ENCODE data around the gene SMTNL2.

Gene SMTNL2

GRCh38 chr17:4562015-4562969, 22.0 kb upstream of the SMTNL2 start:
- 0 out of 2 replicates have a peak, but pooled peaks cover 3% of the 10 kb centered on the region for H3F3A ChIP-seq (ENCODE audit: control insufficient read depth, insufficient read depth)
- no peak overlapping the region for H3K4me3 ChIP-seq (ENCODE audit: low read length)
- no peak overlapping the region for H3K27ac ChIP-seq (ENCODE audit: low read depth, low read length)
- H3K4me2 ChIP-seq (ENCODE audit: low read length), result no peak overlapping the region
- H3K4me1 ChIP-seq (ENCODE audit: control insufficient read depth, low read length), result peaks cover 15% of the 10 kb centered on the region
- H3K36me3 ChIP-seq (ENCODE audit: control insufficient read depth, low read length), result no peaks in the 10 kb centered on the region
- no peak for TF ChIP-seq CTCF (IDR thresholded peaks at IDR 0.05; ENCODE audit: low read depth, low read length, poor library complexity, severe bottlenecking)
- no peak for TF ChIP-seq EZH2phosphoT487 (IDR thresholded peaks at IDR 0.05; ENCODE audit: borderline replicate concordance, low read length)
- H3K9me3 ChIP-seq (ENCODE audit: control insufficient read depth, insufficient read depth, low read length), result no peaks in the 10 kb centered on the region
- H3K9me2 ChIP-seq (replicated peaks; ENCODE audit: control insufficient read depth, low read length), result no peaks in the 10 kb centered on the region
- no peaks in the 10 kb centered on the region for H3K79me2 ChIP-seq (ENCODE audit: control insufficient read depth, low read length)
- peaks cover 12% of the 10 kb centered on the region for H3K27me3 ChIP-seq (ENCODE audit: control insufficient read depth, low read length)
- no peaks in the 10 kb centered on the region for H4K20me1 ChIP-seq (ENCODE audit: control insufficient read depth, insufficient read depth, low read depth, low read length)

- H3K4me2 ChIP-seq (ENCODE audit: low read length), result peak overlapping the region; percentile 55
Observed at GRCh38 chr17:4565209-4566141, 18.9 kb upstream of the SMTNL2 start.

GRCh38 chr17:4566785-4567184, 17.5 kb upstream of the SMTNL2 start:
- H3K9me2 ChIP-seq (replicated peaks; ENCODE audit: control insufficient read depth, low read length), result no peaks in the 10 kb centered on the region
- H3K4me1 ChIP-seq (ENCODE audit: control insufficient read depth, low read length), result peaks cover 19% of the 10 kb centered on the region
- no peak for TF ChIP-seq EZH2phosphoT487 (IDR thresholded peaks at IDR 0.05; ENCODE audit: borderline replicate concordance, low read length)
- peak; percentile 82 for TF ChIP-seq CTCF (IDR thresholded peaks at IDR 0.05; ENCODE audit: low read depth, low read length, poor library complexity, severe bottlenecking)
- H3K9me3 ChIP-seq (ENCODE audit: control insufficient read depth, insufficient read depth, low read length), result no peaks in the 10 kb centered on the region
- no peaks in the 10 kb centered on the region for H3K36me3 ChIP-seq (ENCODE audit: control insufficient read depth, low read length)
- H3K27me3 ChIP-seq (ENCODE audit: control insufficient read depth, low read length), result peaks cover 21% of the 10 kb centered on the region
- no peak overlapping the region for H3K4me2 ChIP-seq (ENCODE audit: low read length)
- 0 out of 2 replicates have a peak, but pooled peaks cover 3% of the 10 kb centered on the region for H3F3A ChIP-seq (ENCODE audit: control insufficient read depth, insufficient read depth)
- H3K4me3 ChIP-seq (ENCODE audit: low read length), result no peak overlapping the region
- H4K20me1 ChIP-seq (ENCODE audit: control insufficient read depth, insufficient read depth, low read depth, low read length), result no peaks in the 10 kb centered on the region
- H3K79me2 ChIP-seq (ENCODE audit: control insufficient read depth, low read length), result no peaks in the 10 kb centered on the region
- no peak overlapping the region for H3K27ac ChIP-seq (ENCODE audit: low read depth, low read length)

More at GRCh38 chr17:4565209-4566141, 18.9 kb upstream of the SMTNL2 start:
- Histone ChIP-seq H3K79me2 (ENCODE audit: control insufficient read depth, low read length) (no peaks in the 10 kb centered on the region), H3K4me1 (ENCODE audit: control insufficient read depth, low read length) (peaks cover 19% of the 10 kb centered on the region), H3K27me3 (ENCODE audit: control insufficient read depth, low read length) (peaks cover 19% of the 10 kb centered on the region), H3K9me3 (ENCODE audit: control insufficient read depth, insufficient read depth, low read length) (no peaks in the 10 kb centered on the region), H3F3A (ENCODE audit: control insufficient read depth, insufficient read depth) (0 out of 2 replicates have a peak, but pooled peaks cover 3% of the 10 kb centered on the region), H3K27ac (ENCODE audit: low read depth, low read length) (no peak overlapping the region), H3K36me3 (ENCODE audit: control insufficient read depth, low read length) (no peaks in the 10 kb centered on the region), H4K20me1 (ENCODE audit: control insufficient read depth, insufficient read depth, low read depth, low read length) (no peaks in the 10 kb centered on the region), H3K9me2 (replicated peaks; ENCODE audit: control insufficient read depth, low read length) (no peaks in the 10 kb centered on the region), H3K4me3 (ENCODE audit: low read length) (peak overlapping the region; percentile 43)
- no peak for TF ChIP-seq EZH2phosphoT487 (IDR thresholded peaks at IDR 0.05; ENCODE audit: borderline replicate concordance, low read length)
- peak; percentile 81 for TF ChIP-seq CTCF (IDR thresholded peaks at IDR 0.05; ENCODE audit: low read depth, low read length, poor library complexity, severe bottlenecking)

All from DOHH2 (cell line).